Activated gamma-delta T cell treated with Interleukin-2 at 50 U/mL for 16 hours (primary cell): Measurements from ENCODE around the gene MYO6.

Source experiments
- DNase-seq: peaks from one replicate; pipeline ENCODE4 v3.0.0-alpha.2; 2020

The MYO6 gene

DNA sequence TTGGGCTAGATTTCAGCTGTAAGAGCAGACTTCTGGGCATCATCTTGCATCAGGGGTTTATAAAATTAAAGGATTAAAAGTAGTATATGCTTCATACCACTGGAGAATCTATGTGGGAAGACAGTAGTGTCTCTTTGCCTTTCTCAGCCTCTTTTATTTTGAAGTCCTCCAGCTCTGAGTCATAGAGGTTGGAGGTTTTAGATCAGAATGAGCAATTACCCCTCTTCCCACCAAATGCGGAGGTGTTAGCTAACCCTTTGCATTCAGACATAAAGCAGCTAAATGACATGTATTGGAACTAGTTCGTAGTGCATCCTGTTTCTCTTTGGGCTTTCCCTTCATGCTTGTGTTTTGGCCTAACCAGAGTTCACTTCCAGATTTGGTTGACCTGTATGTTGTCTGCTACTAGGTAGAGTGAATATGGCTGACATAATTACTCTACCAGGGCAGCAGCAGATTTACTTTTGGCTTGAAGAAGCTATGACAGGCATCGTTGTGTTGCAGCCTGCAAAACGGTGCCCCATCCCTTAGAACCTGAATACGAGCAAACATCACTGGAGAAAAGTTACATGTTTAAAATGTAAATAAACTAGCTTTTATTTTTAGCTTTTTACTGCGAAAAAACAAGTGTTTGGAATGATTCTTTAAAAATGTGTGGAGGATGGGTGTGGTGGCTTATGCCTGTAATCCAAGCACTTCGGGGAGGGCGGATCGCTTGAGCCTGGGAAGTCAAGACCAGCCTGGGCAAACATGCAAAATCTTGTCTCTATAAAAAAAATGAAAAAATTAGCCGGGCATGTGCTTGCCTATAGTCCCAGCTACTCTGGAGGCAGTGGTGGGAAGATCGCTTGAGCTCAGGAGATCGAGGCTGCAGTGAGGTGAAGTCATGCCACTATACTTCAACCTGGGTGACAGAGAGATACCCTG, 82.2 kb downstream of the MYO6 start:
- no peak for DNase-seq

DNA sequence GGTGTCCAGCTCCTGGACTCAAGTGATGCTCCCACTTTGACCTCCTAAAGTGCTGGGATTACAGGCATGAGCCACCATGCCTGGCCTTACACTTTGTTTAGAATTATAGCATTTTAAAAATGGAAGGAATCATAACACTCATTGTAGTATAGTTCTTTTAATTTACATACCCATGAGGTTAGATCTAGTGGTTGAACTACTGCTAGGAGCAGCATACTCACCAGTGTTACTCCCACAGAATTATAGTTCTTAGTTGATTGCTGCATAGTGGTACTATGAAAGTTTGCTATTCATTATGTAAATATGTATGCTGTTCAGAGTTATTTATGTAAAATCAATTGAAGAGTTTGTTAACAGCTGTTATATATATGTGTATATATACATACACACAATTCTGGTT, 85.4 kb downstream of the MYO6 start:
- no peak for DNase-seq

DNA sequence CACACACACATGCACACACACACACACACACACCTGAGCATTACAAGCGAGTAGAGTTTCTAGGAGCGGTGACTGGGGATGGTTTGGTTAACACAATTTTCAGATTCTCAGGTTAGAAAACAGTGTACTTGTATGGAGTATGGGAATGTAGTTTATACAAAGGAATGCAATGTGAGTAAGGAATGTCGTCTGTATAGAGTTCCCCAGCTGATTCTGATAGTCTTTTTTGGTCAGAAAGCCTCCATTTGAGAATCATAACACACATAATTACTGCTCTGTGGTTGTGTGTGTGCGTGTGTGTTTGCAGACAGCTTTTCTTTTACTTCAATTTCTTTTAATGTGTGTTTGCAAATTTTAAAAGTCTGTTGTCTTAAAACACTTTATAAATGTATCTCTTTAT, 93.2 kb downstream of the MYO6 start:
- DNase-seq, result no peak

DNA sequence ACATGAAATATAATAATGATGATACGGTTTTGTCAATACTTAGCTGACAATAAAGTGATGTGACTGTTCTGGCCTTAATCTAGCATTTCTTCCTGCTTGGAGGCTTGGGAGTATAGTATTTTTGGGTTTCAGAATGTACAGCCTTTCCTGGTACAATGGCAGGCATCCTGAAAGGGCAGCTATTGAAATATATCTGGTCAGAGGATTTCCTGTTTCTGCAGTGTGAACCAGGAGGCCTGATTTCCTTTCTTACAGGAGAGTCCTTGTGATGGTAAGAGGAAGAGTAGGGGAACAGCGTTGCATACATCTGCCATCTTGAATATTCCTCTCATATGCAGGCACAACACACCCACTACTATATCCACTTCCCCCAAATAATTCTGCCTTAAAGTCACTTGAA, 93.7 kb downstream of the MYO6 start:
- DNase-seq, result no peak

DNA sequence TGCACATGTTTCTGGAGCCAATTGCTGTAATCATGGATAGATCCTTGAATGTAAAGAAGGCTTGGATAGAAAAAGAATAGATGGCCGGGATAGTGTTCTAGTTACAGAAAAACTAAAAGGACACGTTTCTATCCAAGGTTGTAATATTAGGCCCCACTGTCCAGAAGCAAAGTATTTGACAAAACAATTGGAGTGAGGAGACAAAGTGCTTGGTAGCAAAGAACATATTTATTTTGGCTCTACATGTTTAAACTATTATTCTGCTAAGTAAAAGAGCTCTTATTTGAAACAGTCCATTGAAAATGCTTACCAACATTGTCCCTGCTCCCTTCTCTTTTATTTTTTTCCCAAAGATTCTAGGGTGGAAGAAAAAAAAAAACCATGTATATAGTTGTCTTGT, 94.4 kb downstream of the MYO6 start:
- no peak for DNase-seq

DNA sequence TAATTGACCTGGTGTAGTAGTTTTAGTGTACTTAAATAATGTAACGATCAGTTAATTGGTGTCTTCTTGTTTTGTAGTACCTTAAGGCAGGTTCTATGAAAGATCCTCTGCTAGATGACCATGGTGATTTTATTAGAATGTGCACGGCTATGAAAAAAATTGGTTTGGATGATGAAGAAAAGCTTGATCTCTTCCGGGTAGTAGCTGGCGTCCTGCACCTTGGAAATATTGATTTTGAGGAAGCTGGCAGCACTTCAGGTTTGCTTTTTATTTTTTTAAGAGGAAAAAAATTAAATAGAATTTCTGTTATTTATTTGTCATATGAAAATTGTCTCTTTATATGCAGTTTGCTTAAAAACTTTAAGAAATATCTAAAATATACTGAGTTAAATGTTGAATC, 99.2 kb downstream of the MYO6 start:
- no peak for DNase-seq

DNA sequence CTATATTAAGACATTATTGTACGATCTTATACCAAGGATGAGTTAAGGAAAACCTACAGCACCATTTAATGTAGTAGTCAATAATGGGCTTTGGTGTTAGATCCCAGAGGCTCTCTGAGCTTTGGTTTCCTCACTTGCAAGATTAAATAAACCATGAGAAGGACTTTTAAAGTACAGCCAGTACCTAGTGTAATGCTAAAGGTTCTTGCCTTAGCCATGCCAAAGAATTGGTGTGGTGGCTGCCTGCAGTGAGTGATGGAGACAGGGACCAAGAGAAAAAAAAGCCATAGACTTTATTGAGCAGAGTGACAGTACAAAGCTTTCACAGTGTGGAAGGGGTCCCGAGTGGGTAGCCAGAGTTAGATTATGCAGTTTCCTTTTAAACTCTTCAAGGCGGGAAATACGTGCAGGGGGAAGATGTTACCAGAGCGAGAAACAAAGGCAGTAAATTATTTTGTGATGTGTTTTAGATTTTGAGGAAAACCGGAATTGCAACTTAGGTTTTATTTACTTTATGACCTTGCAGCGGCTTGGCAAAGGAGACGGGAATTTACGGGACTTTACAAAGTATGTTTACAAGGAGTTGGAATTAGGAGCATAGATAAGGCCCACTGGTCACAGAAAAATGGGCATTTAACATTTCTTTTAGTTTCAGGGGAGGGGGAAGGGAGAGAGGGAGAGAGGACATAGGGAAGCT, 100.4 kb downstream of the MYO6 start:
- no peak for DNase-seq

DNA sequence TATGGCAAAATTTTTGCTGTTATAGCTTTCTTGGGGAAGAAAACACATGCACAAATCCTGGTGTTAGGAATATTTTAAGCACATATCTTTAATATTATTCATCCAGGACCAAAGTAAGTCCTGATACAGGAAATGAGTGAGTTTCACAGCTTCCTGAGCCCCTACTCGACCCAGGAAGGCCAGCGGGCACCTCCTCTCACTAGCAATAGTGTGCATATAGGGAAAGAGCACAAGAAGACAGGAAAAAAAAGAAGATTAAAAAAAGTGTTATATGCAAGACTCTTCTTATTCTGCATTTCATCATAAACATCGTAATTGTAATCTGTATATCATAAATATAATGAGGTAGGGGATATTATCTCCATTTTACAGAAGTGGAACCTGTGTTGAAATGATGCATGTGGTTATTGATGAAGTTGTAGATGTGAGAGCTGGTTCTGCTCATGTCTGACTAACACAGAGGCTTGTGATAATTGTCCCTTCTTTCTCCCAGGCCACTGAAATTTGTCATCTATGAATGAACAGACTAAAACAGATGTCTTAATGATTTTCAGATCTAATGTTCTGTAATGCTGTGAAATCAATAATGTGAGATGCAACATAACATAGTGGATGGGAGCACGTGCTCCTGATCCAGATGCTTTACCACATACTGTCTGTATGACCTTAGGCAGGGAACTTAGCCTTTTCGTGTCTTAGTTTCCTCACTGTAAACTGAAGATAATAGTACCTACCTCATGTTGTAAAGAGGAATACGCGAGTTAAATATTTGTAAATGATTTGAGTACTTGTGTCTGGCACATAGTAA, 101.2 kb downstream of the MYO6 start:
- DNase-seq, result no peak

DNA sequence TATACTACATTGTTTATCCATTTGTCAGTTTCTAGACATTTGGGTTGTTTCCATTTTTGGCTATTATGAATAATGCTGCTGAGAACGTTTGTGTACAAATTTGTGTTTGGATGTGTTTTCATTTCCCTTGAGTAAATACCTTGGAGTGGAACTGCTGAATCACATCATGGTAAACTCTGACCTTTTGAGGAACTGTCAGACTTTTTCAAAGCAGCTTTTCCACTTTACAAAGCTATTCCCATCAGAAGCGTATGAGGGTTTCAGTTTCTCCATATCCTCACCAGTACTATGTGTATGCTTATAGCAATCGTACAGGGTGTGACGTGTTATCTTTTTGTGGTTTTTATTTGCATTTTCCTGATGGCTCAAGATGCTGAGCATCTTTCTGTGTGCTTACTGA, 103.7 kb downstream of the MYO6 start:
- DNase-seq, result no peak

DNA sequence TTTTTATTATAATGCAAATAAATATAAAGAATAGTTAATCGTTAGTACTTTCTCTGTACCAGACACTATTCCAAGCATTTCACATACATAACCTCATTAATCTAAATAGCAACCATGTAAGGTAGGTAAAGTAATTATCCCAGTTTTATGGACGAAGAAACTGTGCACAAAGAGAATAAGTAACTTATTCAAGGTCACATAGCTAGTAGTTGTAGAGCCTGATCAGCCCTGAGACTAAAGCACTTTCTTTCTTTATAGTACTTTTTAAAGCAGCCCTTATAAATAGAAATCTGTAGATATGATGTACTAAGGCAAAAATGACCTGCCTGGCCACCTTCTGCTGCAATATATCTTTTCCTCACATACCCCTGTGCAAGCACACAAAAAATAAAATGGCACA, 104.8 kb downstream of the MYO6 start:
- DNase-seq, result no peak

DNA sequence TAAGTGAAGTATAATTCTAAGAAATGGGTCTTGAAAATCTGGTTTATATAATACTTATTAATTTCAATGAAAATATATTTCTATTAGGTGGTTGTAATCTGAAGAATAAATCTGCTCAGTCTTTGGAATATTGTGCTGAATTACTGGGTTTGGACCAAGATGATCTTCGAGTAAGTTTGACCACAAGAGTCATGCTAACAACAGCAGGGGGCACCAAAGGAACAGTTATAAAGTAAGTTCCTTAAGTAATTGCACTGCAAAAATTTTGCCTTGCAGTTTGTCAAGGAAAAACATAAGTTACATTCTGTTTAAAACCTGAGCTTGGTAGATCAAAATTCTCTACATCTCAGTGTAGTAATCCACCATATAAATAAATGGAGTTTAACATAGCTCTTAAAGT, 106.0 kb downstream of the MYO6 start:
- no peak for DNase-seq

DNA sequence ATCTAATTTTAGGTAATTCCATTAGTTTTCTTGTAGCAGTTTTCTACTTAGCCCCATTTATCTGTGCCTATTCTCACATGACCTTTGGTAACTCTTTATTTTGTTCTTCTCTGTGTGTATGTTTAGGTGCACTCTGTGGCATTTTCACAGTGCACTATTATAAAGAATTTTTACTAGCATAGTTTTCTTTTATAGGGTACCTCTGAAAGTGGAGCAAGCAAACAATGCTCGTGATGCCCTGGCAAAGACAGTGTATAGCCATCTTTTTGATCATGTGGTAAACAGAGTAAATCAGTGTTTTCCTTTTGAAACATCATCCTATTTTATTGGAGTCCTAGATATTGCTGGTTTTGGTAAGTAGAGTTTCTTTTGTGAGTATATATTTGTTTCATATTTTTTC, 107.9 kb downstream of the MYO6 start:
- DNase-seq, result no peak

DNA sequence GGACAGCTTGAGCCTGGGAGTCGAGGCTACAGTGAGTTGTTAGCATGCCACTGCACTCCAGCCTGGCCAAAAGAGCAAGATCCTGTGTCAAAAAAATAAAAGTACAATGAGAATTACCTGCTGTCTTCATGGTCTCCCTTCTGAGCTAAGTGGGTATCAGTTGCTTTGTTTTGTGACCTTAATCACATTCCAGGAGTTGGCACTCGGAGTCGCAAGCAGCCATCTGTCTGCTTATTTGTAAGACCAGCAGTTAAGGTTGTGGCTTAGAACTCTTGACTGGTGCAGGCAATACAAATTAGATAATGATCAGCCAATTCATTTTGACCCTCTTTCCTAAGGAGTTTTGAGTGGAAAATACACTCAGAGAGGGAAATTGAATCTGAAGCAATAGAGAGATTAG, 114.0 kb downstream of the MYO6 start:
- no peak for DNase-seq

DNA sequence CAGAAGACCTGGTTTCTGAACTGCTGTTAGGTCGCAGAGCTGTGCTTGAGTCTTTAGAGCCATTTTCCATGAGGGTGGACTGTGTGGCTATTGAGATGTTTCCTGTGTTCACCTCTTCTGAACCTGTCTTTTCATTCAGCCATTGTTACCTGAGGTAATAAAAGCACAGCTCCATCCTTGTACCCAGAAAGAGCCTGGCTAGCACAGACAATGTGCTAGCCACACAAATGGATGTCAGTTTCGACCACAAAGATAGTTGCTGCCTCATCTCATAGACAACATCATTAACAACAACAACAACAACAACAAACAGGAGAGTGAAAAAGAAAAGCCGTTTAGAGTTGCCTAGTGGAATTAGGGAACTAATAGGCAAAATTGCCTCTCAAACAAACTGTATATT, 114.7 kb downstream of the MYO6 start:
- no peak for DNase-seq

DNA sequence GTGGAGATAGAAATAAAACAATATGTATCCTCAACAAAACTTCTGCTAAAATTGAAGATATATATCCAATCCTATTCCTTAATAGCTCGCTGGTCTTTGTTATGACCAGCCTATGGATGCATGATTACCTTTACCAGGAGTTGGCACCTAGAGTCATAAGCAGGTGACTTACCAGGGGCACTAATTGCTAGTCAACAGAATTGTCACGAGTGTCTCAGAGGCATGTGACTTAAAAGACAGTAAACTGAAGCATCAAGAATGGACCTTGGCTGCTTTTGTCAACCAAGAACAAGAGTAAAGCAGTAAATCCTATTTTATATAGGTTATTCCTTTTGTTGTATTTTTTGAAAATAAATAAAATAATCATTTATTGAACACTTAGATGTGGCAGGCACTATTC, 115.4 kb downstream of the MYO6 start:
- no peak for DNase-seq

DNA sequence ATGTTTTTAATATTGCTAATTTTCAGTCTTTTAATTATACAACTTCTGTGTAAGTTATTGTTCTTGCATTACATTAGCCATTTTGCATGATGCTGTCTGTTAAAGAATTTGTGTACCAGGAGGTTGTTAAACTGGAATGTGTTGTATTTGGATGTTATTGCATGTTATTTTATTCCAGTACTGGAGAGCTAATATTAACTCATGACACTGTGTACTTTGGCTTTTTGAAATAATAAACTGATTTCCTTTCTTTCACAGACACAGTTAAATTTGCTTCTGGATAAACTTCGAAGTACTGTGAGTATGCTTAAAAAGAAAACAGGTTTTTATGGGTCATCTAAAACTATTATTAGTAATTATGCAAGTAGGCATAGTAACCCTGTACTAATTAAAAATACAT, 121.3 kb downstream of the MYO6 start:
- DNase-seq, result no peak

DNA sequence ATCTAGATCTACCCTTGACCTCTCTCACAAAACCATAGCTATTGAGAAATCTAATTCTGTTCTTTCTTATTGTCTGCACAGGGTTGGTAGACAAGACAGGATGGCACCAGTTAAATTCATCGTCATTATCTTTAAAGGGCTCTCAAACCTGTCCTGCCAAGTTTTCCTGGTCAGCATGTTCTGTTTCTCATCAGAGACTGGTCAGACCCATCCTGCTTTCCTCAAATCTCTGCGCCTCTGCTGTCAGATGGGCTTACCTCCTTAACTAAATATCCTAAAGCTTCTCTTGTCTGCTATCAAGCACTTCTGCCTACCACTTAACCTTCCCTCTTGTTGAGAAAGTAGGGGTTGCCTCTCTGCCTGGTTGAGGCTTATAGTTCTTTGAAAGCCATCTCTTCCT, 125.2 kb downstream of the MYO6 start:
- DNase-seq, result no peak

DNA sequence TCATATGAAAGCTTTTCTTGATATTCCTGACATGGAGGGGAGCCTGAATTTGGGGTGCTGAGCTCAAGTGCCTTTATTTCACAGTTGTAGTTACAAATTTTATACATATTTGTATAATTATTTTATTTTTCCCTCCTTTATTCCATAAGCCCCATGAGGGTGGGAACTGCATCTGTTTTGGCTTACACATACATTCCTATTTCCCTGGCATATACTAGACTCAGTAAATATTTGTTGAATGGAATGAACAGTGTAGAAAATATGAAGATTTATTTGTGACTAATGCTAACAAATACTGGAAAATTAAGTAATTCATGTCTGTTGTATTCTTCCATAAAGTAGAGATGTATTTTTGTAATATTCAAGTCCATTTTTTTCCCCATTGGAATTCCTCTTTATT, 127.1 kb downstream of the MYO6 start:
- DNase-seq, result no peak

DNA sequence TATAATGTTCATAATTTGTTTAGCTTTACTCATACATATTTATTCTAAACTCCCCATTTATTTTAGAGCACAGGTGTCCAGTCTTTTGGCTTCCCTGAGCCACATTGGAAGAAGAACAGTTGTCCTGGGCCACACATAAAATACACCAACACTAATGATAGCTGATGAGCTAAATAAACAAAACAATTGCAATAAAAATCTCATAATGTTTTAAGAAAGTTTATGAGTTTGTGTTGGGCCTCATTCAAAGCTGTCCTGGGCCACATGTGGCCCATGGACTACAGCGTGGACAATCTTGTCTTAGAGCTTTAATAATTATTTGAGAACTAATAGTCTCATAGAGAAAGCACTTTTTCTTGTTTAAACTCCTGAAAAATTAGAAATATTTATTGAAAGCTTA, 131.3 kb downstream of the MYO6 start:
- no peak for DNase-seq

DNA sequence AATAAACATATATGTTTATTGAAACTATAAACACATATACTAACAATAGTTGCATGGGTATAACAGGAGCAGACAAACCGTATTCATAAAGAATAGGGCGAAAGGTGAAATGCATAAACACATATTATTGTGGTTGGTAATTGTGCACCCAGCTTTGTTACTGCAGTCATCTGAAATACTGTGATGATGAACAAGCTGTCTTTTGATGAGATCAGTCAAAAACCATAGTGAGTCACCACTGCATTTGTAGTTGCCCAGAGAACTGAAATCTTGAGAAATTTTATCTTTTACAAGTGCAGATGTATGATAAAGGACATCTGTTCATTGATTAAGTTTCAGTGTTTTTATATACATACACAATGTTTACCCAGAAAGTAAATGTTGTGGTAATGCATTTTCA, 133.7 kb downstream of the MYO6 start:
- DNase-seq, result no peak

DNA sequence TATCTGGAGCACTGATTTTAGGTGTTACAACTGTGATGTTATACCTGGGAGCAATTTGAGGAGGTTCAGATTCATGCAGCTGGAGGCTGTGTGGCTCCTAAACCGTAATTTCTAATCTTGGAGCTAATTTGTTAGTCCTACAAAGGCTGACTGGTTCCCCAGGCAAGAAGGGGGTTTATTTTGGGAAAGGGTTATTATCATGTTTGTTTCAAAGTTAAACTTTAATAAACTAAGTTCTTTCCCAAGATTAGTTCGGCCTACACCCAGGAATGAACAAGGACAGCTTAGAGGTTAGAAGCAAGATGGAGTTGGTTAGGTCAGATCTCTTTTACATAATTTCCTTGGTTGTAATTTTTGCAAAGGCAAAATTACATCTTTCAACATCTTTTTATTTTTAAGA, 135.8 kb downstream of the MYO6 start:
- DNase-seq, result no peak

DNA sequence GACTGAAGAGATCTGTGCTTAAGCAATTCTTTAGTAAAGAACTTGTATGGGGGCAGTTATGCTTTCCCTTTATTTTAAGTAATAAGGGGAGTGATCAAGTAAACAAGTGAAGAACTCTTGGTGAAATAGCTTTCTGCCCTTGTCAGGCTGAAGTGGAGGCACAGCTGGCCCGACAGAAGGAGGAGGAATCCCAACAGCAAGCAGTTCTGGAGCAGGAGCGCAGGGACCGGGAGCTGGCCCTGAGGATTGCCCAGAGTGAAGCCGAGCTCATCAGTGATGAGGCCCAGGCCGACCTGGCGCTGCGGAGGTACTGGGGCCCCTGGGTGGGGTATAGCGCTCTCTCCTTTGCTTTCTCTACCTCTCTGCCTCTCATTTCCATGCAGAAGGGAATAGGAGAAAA, 143.3 kb downstream of the MYO6 start:
- no peak for DNase-seq

DNA sequence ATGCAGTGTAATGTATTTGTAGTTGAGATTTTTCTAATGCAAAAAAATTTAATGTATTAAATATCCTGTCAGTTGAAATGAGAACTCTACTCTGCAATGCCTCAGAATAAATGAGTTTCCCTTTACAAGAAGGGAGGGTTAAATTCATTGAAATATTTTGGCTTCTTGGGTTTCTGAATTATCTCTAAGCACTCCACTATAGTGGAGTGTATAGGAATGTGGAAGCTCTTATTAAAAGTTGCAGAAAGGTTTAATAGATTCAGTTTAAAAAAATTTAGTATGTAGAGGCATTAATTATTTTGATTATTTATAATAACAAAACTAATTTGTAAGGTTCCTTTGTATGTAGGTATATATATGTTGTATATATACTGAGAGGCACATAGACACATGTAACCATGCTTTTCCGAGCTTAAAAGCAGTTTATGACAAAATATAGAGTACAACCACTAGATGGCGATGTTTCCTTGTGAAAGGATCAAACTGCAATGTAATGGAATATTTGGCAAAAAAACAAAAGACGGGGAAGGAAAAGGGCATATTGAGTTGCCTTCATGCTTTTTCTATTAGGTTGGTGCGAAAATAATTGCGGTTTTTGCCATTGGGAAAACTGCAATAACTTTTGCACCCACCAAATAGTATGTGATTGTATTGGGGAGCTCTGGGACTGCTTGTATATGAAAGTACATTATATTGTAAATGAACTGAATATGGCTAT, 144.2 kb downstream of the MYO6 start:
- no peak for DNase-seq
